K562 (cell line): Measurements from ENCODE around the gene SLX4IP. TPM values are rescaled to one million over a fixed set of nuclear protein-coding genes. Genes with fewer than 3 reads are reported as not detected.

Source experiments
- ELF1 ChIP-seq: fragments of 200-800 bp; sonication (Bioruptor generic); IDR thresholded peaks from 2 replicates; pipeline ENCODE4 v1.6.1; 2016; ENCODE audit warnings: missing genetic modification characterization, missing compliant biosample characterization
- ZNF444 ChIP-seq: fragments of 250-450 bp; sonication (Bioruptor Pico); IDR thresholded peaks from 2 replicates; pipeline ENCODE4 v1.4.0; 2020; ENCODE audit warnings: mild to moderate bottlenecking, moderate library complexity
- polyA plus RNA-seq, 8 experiments: library from polyadenylated mRNA; depleted of rRNA in 4 of 8; stranded (reverse) in 5 of 8; unstranded in 3 of 8; fragments of >200 nt; fragmentation: Nextera tagmentation in 2 of 8; fragmentation: Illumina TruSeq in 1 of 8; extraction: Ambion mirVana in 2 of 8; extraction: Trizol in 1 of 8; gene quantifications; 2 replicates each; pipeline versions ENCODE4 v1.2.1 to v1.2.3, GENCODE V29; 2011 to 2014; ENCODE audit warnings: inconsistent platforms in 1 of 8, missing spikeins in 1 of 8
- total RNA-seq, 7 experiments: library from RNA; depleted of rRNA in 6 of 7; stranded (reverse); fragments of >200 nt in 6 of 7; fragmentation: Illumina TruSeq in 2 of 7; extraction: Trizol in 2 of 7; gene quantifications; 2 replicates each; pipeline versions ENCODE4 v1.2.1 to v1.2.3, GENCODE V29; 2011 to 2021; ENCODE audit warnings: low replicate concordance in 1 of 7
- TF ChIP-seq, protein P1 (sequence below): fragments of 450-650 bp; IDR thresholded peaks from 2 replicates; pipeline ENCODE4 v1.6.1; 2016; ENCODE audit warnings: mild to moderate bottlenecking, moderate library complexity
- TF ChIP-seq, protein P2 (sequence below): fragments of 450-650 bp; IDR thresholded peaks from one replicate; pipeline ENCODE4 v1.6.1; 2018; ENCODE audit warnings: mild to moderate bottlenecking, moderate library complexity; ENCODE audit not compliant: partially characterized antibody
- TF ChIP-seq, protein P3 (sequence below), 3 experiments: fragments of 200-800 bp in 1 of 3; fragments of 250-450 bp in 1 of 3; fragments of 450-650 bp in 1 of 3; sonication (Bioruptor Pico) in 1 of 3; sonication (Bioruptor generic) in 1 of 3; formaldehyde crosslinking in 1 of 3; IDR thresholded peaks; 2 replicates each; pipeline versions ENCODE4 v1.6.1 to v1.8.0; 2016 to 2022; ENCODE audit warnings: mild to moderate bottlenecking in 2 of 3, missing genetic modification characterization in 2 of 3, missing compliant biosample characterization in 1 of 3, moderate library complexity in 1 of 3

The SLX4IP gene
- total and polyA plus RNA-seq, 9 of the 15 experiments (the other 6 are each of a cell fraction or from before 2014, with no cell fraction given) = 1.5 to 5.9 (median 3.5) TPM

DNA sequence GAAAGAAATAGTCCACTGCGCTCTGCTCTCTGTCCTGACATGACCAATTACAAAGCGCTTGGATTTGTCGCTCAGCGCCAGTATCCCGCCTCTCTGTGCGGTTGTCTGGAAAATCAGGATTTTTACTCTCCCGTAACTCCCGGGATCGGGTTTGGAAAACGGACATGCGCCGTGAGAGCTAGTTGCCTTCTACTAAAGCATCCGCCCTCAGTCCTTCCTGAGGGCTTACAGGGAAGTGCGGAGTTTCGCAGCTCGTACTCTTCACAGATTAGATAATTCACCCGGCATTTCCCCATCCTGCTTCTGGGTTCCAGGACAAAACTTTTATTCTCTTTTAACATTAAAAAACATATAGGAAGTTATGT, 656 bp upstream of the SLX4IP start (continued):
- TF ChIP-seq, protein P1, sequence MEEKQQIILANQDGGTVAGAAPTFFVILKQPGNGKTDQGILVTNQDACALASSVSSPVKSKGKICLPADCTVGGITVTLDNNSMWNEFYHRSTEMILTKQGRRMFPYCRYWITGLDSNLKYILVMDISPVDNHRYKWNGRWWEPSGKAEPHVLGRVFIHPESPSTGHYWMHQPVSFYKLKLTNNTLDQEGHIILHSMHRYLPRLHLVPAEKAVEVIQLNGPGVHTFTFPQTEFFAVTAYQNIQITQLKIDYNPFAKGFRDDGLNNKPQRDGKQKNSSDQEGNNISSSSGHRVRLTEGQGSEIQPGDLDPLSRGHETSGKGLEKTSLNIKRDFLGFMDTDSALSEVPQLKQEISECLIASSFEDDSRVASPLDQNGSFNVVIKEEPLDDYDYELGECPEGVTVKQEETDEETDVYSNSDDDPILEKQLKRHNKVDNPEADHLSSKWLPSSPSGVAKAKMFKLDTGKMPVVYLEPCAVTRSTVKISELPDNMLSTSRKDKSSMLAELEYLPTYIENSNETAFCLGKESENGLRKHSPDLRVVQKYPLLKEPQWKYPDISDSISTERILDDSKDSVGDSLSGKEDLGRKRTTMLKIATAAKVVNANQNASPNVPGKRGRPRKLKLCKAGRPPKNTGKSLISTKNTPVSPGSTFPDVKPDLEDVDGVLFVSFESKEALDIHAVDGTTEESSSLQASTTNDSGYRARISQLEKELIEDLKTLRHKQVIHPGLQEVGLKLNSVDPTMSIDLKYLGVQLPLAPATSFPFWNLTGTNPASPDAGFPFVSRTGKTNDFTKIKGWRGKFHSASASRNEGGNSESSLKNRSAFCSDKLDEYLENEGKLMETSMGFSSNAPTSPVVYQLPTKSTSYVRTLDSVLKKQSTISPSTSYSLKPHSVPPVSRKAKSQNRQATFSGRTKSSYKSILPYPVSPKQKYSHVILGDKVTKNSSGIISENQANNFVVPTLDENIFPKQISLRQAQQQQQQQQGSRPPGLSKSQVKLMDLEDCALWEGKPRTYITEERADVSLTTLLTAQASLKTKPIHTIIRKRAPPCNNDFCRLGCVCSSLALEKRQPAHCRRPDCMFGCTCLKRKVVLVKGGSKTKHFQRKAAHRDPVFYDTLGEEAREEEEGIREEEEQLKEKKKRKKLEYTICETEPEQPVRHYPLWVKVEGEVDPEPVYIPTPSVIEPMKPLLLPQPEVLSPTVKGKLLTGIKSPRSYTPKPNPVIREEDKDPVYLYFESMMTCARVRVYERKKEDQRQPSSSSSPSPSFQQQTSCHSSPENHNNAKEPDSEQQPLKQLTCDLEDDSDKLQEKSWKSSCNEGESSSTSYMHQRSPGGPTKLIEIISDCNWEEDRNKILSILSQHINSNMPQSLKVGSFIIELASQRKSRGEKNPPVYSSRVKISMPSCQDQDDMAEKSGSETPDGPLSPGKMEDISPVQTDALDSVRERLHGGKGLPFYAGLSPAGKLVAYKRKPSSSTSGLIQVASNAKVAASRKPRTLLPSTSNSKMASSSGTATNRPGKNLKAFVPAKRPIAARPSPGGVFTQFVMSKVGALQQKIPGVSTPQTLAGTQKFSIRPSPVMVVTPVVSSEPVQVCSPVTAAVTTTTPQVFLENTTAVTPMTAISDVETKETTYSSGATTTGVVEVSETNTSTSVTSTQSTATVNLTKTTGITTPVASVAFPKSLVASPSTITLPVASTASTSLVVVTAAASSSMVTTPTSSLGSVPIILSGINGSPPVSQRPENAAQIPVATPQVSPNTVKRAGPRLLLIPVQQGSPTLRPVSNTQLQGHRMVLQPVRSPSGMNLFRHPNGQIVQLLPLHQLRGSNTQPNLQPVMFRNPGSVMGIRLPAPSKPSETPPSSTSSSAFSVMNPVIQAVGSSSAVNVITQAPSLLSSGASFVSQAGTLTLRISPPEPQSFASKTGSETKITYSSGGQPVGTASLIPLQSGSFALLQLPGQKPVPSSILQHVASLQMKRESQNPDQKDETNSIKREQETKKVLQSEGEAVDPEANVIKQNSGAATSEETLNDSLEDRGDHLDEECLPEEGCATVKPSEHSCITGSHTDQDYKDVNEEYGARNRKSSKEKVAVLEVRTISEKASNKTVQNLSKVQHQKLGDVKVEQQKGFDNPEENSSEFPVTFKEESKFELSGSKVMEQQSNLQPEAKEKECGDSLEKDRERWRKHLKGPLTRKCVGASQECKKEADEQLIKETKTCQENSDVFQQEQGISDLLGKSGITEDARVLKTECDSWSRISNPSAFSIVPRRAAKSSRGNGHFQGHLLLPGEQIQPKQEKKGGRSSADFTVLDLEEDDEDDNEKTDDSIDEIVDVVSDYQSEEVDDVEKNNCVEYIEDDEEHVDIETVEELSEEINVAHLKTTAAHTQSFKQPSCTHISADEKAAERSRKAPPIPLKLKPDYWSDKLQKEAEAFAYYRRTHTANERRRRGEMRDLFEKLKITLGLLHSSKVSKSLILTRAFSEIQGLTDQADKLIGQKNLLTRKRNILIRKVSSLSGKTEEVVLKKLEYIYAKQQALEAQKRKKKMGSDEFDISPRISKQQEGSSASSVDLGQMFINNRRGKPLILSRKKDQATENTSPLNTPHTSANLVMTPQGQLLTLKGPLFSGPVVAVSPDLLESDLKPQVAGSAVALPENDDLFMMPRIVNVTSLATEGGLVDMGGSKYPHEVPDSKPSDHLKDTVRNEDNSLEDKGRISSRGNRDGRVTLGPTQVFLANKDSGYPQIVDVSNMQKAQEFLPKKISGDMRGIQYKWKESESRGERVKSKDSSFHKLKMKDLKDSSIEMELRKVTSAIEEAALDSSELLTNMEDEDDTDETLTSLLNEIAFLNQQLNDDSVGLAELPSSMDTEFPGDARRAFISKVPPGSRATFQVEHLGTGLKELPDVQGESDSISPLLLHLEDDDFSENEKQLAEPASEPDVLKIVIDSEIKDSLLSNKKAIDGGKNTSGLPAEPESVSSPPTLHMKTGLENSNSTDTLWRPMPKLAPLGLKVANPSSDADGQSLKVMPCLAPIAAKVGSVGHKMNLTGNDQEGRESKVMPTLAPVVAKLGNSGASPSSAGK = no peak
- TF ChIP-seq, protein P2, sequence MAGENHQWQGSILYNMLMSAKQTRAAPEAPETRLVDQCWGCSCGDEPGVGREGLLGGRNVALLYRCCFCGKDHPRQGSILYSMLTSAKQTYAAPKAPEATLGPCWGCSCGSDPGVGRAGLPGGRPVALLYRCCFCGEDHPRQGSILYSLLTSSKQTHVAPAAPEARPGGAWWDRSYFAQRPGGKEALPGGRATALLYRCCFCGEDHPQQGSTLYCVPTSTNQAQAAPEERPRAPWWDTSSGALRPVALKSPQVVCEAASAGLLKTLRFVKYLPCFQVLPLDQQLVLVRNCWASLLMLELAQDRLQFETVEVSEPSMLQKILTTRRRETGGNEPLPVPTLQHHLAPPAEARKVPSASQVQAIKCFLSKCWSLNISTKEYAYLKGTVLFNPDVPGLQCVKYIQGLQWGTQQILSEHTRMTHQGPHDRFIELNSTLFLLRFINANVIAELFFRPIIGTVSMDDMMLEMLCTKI = no peak
- TF ChIP-seq ZNF444 = no peak
- peak; percentile 7; the same call in 1 of the 2 replicates for TF ChIP-seq ELF1 (tag)
- TF ChIP-seq, protein P3, sequence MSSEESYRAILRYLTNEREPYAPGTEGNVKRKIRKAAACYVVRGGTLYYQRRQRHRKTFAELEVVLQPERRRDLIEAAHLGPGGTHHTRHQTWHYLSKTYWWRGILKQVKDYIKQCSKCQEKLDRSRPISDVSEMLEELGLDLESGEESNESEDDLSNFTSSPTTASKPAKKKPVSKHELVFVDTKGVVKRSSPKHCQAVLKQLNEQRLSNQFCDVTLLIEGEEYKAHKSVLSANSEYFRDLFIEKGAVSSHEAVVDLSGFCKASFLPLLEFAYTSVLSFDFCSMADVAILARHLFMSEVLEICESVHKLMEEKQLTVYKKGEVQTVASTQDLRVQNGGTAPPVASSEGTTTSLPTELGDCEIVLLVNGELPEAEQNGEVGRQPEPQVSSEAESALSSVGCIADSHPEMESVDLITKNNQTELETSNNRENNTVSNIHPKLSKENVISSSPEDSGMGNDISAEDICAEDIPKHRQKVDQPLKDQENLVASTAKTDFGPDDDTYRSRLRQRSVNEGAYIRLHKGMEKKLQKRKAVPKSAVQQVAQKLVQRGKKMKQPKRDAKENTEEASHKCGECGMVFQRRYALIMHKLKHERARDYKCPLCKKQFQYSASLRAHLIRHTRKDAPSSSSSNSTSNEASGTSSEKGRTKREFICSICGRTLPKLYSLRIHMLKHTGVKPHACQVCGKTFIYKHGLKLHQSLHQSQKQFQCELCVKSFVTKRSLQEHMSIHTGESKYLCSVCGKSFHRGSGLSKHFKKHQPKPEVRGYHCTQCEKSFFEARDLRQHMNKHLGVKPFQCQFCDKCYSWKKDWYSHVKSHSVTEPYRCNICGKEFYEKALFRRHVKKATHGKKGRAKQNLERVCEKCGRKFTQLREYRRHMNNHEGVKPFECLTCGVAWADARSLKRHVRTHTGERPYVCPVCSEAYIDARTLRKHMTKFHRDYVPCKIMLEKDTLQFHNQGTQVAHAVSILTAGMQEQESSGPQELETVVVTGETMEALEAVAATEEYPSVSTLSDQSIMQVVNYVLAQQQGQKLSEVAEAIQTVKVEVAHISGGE (CRISPR knock-in tag; IDR thresholded peaks at IDR 0.05) = no peak
